Hepatocyte (in vitro differentiated cells): ENCODE measurements around the gene SPON1. TPM values are rescaled to one million over a fixed set of nuclear protein-coding genes. Genes with fewer than 3 reads are reported as not detected.

ENCODE experiments used
- DNase-seq: peaks from one replicate; pipeline ENCODE4 v3.0.0-alpha.2; 2016; ENCODE audit warnings: low spot score
- H2AFZ ChIP-seq: fragments of 200-600 bp; sonication (generic); 2 replicates; pipeline ENCODE4 v1.6.0; 2016; ENCODE audit warnings: antibody characterized with exemption, mild to moderate bottlenecking
- H3K27ac ChIP-seq: fragments of 200-600 bp; sonication (generic); 2 replicates; pipeline ENCODE4 v1.5.1; 2016; ENCODE audit warnings: mild to moderate bottlenecking
- H3K27me3 ChIP-seq: fragments of 200-600 bp; sonication (generic); 2 replicates; pipeline ENCODE4 v1.6.1; 2016
- H3K36me3 ChIP-seq: fragments of 200-600 bp; sonication (generic); replicated peaks from 2 replicates; pipeline ENCODE4 v1.5.1; 2016; ENCODE audit warnings: low read depth; ENCODE audit not compliant: insufficient read depth
- H3K4me1 ChIP-seq: fragments of 200-600 bp; sonication (generic); 2 replicates; pipeline ENCODE4 v1.5.1; 2016; ENCODE audit warnings: mild to moderate bottlenecking, moderate library complexity; ENCODE audit not compliant: insufficient read depth
- H3K4me2 ChIP-seq: fragments of 200-600 bp; sonication (generic); 2 replicates; pipeline ENCODE4 v1.6.0; 2016
- H3K4me3 ChIP-seq: fragments of 200-600 bp; sonication (generic); 2 replicates; pipeline ENCODE4 v1.5.1; 2016; ENCODE audit warnings: mild to moderate bottlenecking
- H3K79me2 ChIP-seq: fragments of 200-600 bp; sonication (generic); 2 replicates; pipeline ENCODE4 v1.6.0; 2017; ENCODE audit warnings: mild to moderate bottlenecking
- H3K9me2 ChIP-seq: fragments of 200-600 bp; sonication (generic); replicated peaks from 2 replicates; pipeline ENCODE4 v1.6.0; 2017; ENCODE audit warnings: mild to moderate bottlenecking; ENCODE audit not compliant: insufficient read depth
- H3K9me3 ChIP-seq: fragments of 200-600 bp; sonication (generic); 2 replicates; pipeline ENCODE4 v1.5.1; 2016; ENCODE audit warnings: low read depth, mild to moderate bottlenecking
- H4K20me1 ChIP-seq: fragments of 200-600 bp; sonication (generic); 2 replicates; pipeline ENCODE4 v1.6.0; 2016; ENCODE audit warnings: mild to moderate bottlenecking; ENCODE audit not compliant: insufficient read depth, poor library complexity, severe bottlenecking
- CTCF ChIP-seq: fragments of 200-600 bp; sonication (generic); IDR thresholded peaks from 2 replicates; pipeline ENCODE4 v1.5.1; 2016; ENCODE audit warnings: antibody characterized with exemption, mild to moderate bottlenecking; ENCODE audit not compliant: poor library complexity
- EZH2 ChIP-seq: fragments of 200-600 bp; sonication (generic); IDR thresholded peaks from 2 replicates; pipeline ENCODE4 v1.6.1; 2016; ENCODE audit warnings: antibody characterized with exemption, mild to moderate bottlenecking, borderline replicate concordance
- EZH2phosphoT487 ChIP-seq: fragments of 200-600 bp; sonication (generic); IDR thresholded peaks from one replicate; pipeline ENCODE4 v1.6.1; 2018; ENCODE audit warnings: antibody characterized with exemption, mild to moderate bottlenecking, low read depth, moderate library complexity; ENCODE audit not compliant: unreplicated experiment, severe bottlenecking
- WGBS: methylation state at CpG from one replicate; pipeline ENCODE4 v1.1.6; 2016; ENCODE audit warnings: low lambda C conversion rate; ENCODE audit errors: missing lambda C conversion rate; 5-methylcytosine and 5-hydroxymethylcytosine counted together
- polyA plus RNA-seq: library from polyadenylated mRNA; unstranded; fragments of >200 nt; fragmentation: Nextera tagmentation; extraction: Ambion mirVana; gene quantifications from 2 replicates; pipeline ENCODE4 v1.2.1, GENCODE V29; 2016
- total RNA-seq: library from RNA; depleted of rRNA; stranded (reverse); fragments of >200 nt; gene quantifications from 2 replicates; pipeline ENCODE4 v1.2.3, GENCODE V29; 2014

The SPON1 gene
- total and polyA plus RNA-seq, 2 experiments from 2014 or later = 47.8 to 73.1 TPM

GRCh38 chr11:14225666-14226065 is 263.1 kb downstream of the SPON1 start:
- H3K27me3 ChIP-seq = peaks cover 11% of the 10 kb centered on the region
- H3K9me2 ChIP-seq = no peaks in the 10 kb centered on the region
- no peak for DNase-seq
- H3K9me3 ChIP-seq = no peaks in the 10 kb centered on the region
- H3K4me2 ChIP-seq = no peak overlapping the region
- no peaks in the 10 kb centered on the region for H3K4me1 ChIP-seq
- H2AFZ ChIP-seq = no peak overlapping the region
- 92% methylated on average over 4 of the region's 4 CpGs for WGBS
- no peak overlapping the region for H3K27ac ChIP-seq
- TF ChIP-seq EZH2phosphoT487 = no peak
- TF ChIP-seq CTCF = no peak
- TF ChIP-seq EZH2 = no peak
- H3K79me2 ChIP-seq = no peaks in the 10 kb centered on the region
- H4K20me1 ChIP-seq = no peaks in the 10 kb centered on the region
- H3K4me3 ChIP-seq = no peak overlapping the region
- no peaks in the 10 kb centered on the region for H3K36me3 ChIP-seq

GRCh38 chr11:14228356-14228755 is 265.8 kb downstream of the SPON1 start:
- H3K27me3 ChIP-seq = peaks cover 11% of the 10 kb centered on the region
- TF ChIP-seq EZH2phosphoT487 (no peak), CTCF (no peak)
- H4K20me1 ChIP-seq = no peaks in the 10 kb centered on the region
- no peaks in the 10 kb centered on the region for H3K36me3 ChIP-seq
- no peak overlapping the region for H3K27ac ChIP-seq
- no peaks in the 10 kb centered on the region for H3K9me2 ChIP-seq
- no peaks in the 10 kb centered on the region for H3K79me2 ChIP-seq
- no peak overlapping the region for H3K4me2 ChIP-seq
- H2AFZ ChIP-seq = no peak overlapping the region
- H3K9me3 ChIP-seq = no peaks in the 10 kb centered on the region
- no peak for DNase-seq
- no peak overlapping the region for H3K4me3 ChIP-seq
- WGBS = 92% methylated on average over 2 of the region's 2 CpGs
- no peaks in the 10 kb centered on the region for H3K4me1 ChIP-seq

- 56% methylated on average over 11 of the region's 11 CpGs for WGBS
- H3K9me2 ChIP-seq = no peaks in the 10 kb centered on the region
- no peak overlapping the region for H3K4me3 ChIP-seq
- peaks cover 11% of the 10 kb centered on the region for H3K27me3 ChIP-seq
- no peaks in the 10 kb centered on the region for H3K79me2 ChIP-seq
- no peak overlapping the region for H3K27ac ChIP-seq
- TF ChIP-seq CTCF (no peak), EZH2phosphoT487 (no peak), EZH2 (no peak)
- no peak overlapping the region for H3K4me2 ChIP-seq
- H3K36me3 ChIP-seq = no peaks in the 10 kb centered on the region
- no peak overlapping the region for H2AFZ ChIP-seq
- no peaks in the 10 kb centered on the region for H4K20me1 ChIP-seq
- no peaks in the 10 kb centered on the region for H3K9me3 ChIP-seq
- H3K4me1 ChIP-seq = no peaks in the 10 kb centered on the region
- DNase-seq = no peak
Observed at GRCh38 chr11:14229472-14229871, 266.9 kb downstream of the SPON1 start.

GRCh38 chr11:14230407-14230806 is 267.9 kb downstream of the SPON1 start:
- Histone ChIP-seq H3K9me2 (no peaks in the 10 kb centered on the region), H3K27ac (no peak overlapping the region), H3K27me3 (peaks cover 11% of the 10 kb centered on the region), H3K79me2 (no peaks in the 10 kb centered on the region), H3K4me3 (no peak overlapping the region), H3K9me3 (no peaks in the 10 kb centered on the region), H2AFZ (no peak overlapping the region), H4K20me1 (no peaks in the 10 kb centered on the region), H3K36me3 (no peaks in the 10 kb centered on the region), H3K4me1 (no peaks in the 10 kb centered on the region), H3K4me2 (no peak overlapping the region)
- DNase-seq = no peak
- WGBS = 83% methylated on average over 6 of the region's 6 CpGs
- no peak for TF ChIP-seq EZH2
- TF ChIP-seq EZH2phosphoT487 = no peak
- TF ChIP-seq CTCF = no peak
